Natural killer cell (primary cell): ENCODE data around the gene UBE2N. TPM values are rescaled to one million over a fixed set of nuclear protein-coding genes. Genes with fewer than 3 reads are reported as not detected.

ENCODE experiments used
- ATAC-seq, 3 donors: fragments of 150-1000 bp in 2 of 3; fragments of 200-7000 bp in 1 of 3; cut with Tn5 transposase; 1 replicate in 1 of 3; 2 replicates in 2 of 3; pipeline ENCODE4 v1.10.0; 2021; ENCODE audit warnings: mild to moderate bottlenecking in 2 of 3, moderate library complexity in 2 of 3
- DNase-seq, 2 donors: peaks; one replicate each; pipeline versions ENCODE4 v3.0.0 to v3.0.0-alpha.2; 2013 to 2021; ENCODE audit warnings: mixed read lengths in 1 of 2
- H3K27ac ChIP-seq: one replicate; pipeline ENCODE4 v1.5.1; 2013; ENCODE audit warnings: mild to moderate bottlenecking, low read length
- H3K27me3 ChIP-seq: one replicate; pipeline ENCODE4 v1.6.1; 2013; ENCODE audit warnings: low read length; ENCODE audit not compliant: control insufficient read depth, insufficient read depth
- H3K36me3 ChIP-seq: one replicate; pipeline ENCODE4 v1.6.1; 2013; ENCODE audit warnings: low read length; ENCODE audit not compliant: control insufficient read depth, insufficient read depth
- H3K4me1 ChIP-seq: one replicate; pipeline ENCODE4 v1.6.1; 2013; ENCODE audit warnings: low read length; ENCODE audit not compliant: control insufficient read depth, insufficient read depth
- H3K4me3 ChIP-seq: one replicate; pipeline ENCODE4 v1.5.1; 2013; ENCODE audit warnings: low read length
- H3K9me3 ChIP-seq: one replicate; pipeline ENCODE4 v1.6.1; 2013; ENCODE audit warnings: low read length; ENCODE audit not compliant: control insufficient read depth, insufficient read depth
- H3K27ac Mint-ChIP-seq, 2 donors: one replicate each; pipeline ENCODE4 v1.8.0; 2022; ENCODE audit warnings: mild to moderate bottlenecking in 2 of 2, mixed read lengths in 2 of 2, moderate library complexity in 1 of 2
- H3K27me3 Mint-ChIP-seq, 2 donors: one replicate each; pipeline ENCODE4 v1.8.0; 2022; ENCODE audit warnings: low read depth in 2 of 2, mixed read lengths in 2 of 2
- H3K36me3 Mint-ChIP-seq: one replicate; pipeline ENCODE4 v1.8.0; 2022; ENCODE audit warnings: mixed read lengths
- H3K4me1 Mint-ChIP-seq, 2 donors: one replicate each; pipeline ENCODE4 v1.8.0; 2022; ENCODE audit warnings: mixed read lengths in 2 of 2
- H3K4me3 Mint-ChIP-seq: one replicate; pipeline ENCODE4 v1.8.0; 2022; ENCODE audit warnings: mild to moderate bottlenecking, moderate library complexity, mixed read lengths
- H3K9me3 Mint-ChIP-seq, 2 donors: one replicate each; pipeline ENCODE4 v1.8.0; 2022; ENCODE audit warnings: mixed read lengths in 2 of 2
- WGBS: methylation state at CpG from one replicate; pipeline ENCODE4 v1.1.7; 2013; ENCODE audit warnings: missing lambda C conversion rate; ENCODE audit not compliant: insufficient coverage; 5-methylcytosine and 5-hydroxymethylcytosine counted together
- intact Hi-C: fragments of 100-400 bp; cut with micrococcal nuclease; formaldehyde crosslinking; loops from one replicate; pipeline ENCODE4 v1.14.2; 2022
- total RNA-seq, 4 donors: library from RNA; stranded (reverse); fragments of 120-200 nt in 1 of 4; gene quantifications; one replicate each; pipeline versions ENCODE4 v1.2.3 to v1.2.4, GENCODE V29; 2013 to 2022
- TF ChIP-seq, protein P1 (sequence below): fragments of 200-600 bp; IDR thresholded peaks from one replicate; pipeline ENCODE4 v1.8.0; 2022; ENCODE audit warnings: antibody characterized with exemption

The UBE2N gene
- total RNA-seq, 3 donors from 2014 or later (not counting 1 experiment from before 2014, with no cell fraction given), result 72.3 to 79.7 (median 72.9) TPM

GRCh38 chr12:93456077-93456476, 14.3 kb upstream of the UBE2N start:
- Mint-ChIP-seq H3K36me3 (no peaks in the 10 kb centered on the region), H3K9me3 (no peaks in the 10 kb centered on the region), H3K27ac (no peak overlapping the region), H3K4me3 (no peak overlapping the region), H3K27me3 (peaks cover 9 to 12% of the 10 kb centered on the region in 2 donors), H3K4me1 (no peaks in the 10 kb centered on the region)
- Histone ChIP-seq H3K27ac (no peak overlapping the region), H3K4me1 (no peaks in the 10 kb centered on the region), H3K4me3 (no peak overlapping the region), H3K27me3 (no peaks in the 10 kb centered on the region), H3K36me3 (no peaks in the 10 kb centered on the region), H3K9me3 (no peaks in the 10 kb centered on the region)
- TF ChIP-seq, protein P1, sequence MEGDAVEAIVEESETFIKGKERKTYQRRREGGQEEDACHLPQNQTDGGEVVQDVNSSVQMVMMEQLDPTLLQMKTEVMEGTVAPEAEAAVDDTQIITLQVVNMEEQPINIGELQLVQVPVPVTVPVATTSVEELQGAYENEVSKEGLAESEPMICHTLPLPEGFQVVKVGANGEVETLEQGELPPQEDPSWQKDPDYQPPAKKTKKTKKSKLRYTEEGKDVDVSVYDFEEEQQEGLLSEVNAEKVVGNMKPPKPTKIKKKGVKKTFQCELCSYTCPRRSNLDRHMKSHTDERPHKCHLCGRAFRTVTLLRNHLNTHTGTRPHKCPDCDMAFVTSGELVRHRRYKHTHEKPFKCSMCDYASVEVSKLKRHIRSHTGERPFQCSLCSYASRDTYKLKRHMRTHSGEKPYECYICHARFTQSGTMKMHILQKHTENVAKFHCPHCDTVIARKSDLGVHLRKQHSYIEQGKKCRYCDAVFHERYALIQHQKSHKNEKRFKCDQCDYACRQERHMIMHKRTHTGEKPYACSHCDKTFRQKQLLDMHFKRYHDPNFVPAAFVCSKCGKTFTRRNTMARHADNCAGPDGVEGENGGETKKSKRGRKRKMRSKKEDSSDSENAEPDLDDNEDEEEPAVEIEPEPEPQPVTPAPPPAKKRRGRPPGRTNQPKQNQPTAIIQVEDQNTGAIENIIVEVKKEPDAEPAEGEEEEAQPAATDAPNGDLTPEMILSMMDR, result no peak
- no peak for ATAC-seq
- DNase-seq, result no peak
- intact Hi-C loops, result no loop called here
- WGBS, result 89% methylated on average over 2 of the region's 2 CpGs

- no peak for ATAC-seq
Measured at GRCh38 chr12:93453633-93454032, 11.9 kb upstream of the UBE2N start.

GRCh38 chr12:93451423-93452158, 9.8 kb upstream of the UBE2N start:
- intact Hi-C loops, result no loop called here
- no peak for ATAC-seq
- no peak for DNase-seq
- no peak overlapping the region for H3K27ac Mint-ChIP-seq
- no peaks in the 10 kb centered on the region for H3K36me3 Mint-ChIP-seq
- H3K4me1 Mint-ChIP-seq, result no peaks in the 10 kb centered on the region
- 51% methylated on average over 3 of the region's 3 CpGs for WGBS
- Histone ChIP-seq H3K9me3 (no peaks in the 10 kb centered on the region), H3K4me1 (no peaks in the 10 kb centered on the region), H3K27ac (no peak overlapping the region), H3K36me3 (no peaks in the 10 kb centered on the region), H3K27me3 (no peaks in the 10 kb centered on the region), H3K4me3 (no peak overlapping the region)
- TF ChIP-seq, protein P1, result no peak
- H3K27me3 Mint-ChIP-seq, result peaks cover 15% of the 10 kb centered on the region in 2 donors
- no peak overlapping the region for H3K4me3 Mint-ChIP-seq
- H3K9me3 Mint-ChIP-seq, result no peaks in the 10 kb centered on the region

More at GRCh38 chr12:93453633-93454032, 11.9 kb upstream of the UBE2N start:
- 95% methylated on average over 5 of the region's 5 CpGs for WGBS
- Mint-ChIP-seq H3K9me3 (no peaks in the 10 kb centered on the region), H3K27ac (no peak overlapping the region), H3K4me1 (no peaks in the 10 kb centered on the region), H3K27me3 (peaks cover 17 to 18% of the 10 kb centered on the region in 2 donors), H3K36me3 (no peaks in the 10 kb centered on the region), H3K4me3 (no peak overlapping the region)
- no peak for DNase-seq
- Histone ChIP-seq H3K4me3 (no peak overlapping the region), H3K27me3 (no peaks in the 10 kb centered on the region), H3K9me3 (no peaks in the 10 kb centered on the region), H3K4me1 (no peaks in the 10 kb centered on the region), H3K27ac (no peak overlapping the region), H3K36me3 (no peaks in the 10 kb centered on the region)
- intact Hi-C loops, result no loop called here
- TF ChIP-seq, protein P1, result no peak

GRCh38 chr12:93449277-93449676, 7.5 kb upstream of the UBE2N start:
- DNase-seq, result no peak
- Histone ChIP-seq H3K4me3 (no peak overlapping the region), H3K9me3 (no peaks in the 10 kb centered on the region), H3K4me1 (no peaks in the 10 kb centered on the region), H3K27me3 (no peaks in the 10 kb centered on the region), H3K27ac (no peak overlapping the region), H3K36me3 (no peaks in the 10 kb centered on the region)
- Mint-ChIP-seq H3K9me3 (no peaks in the 10 kb centered on the region), H3K27ac (no peak overlapping the region), H3K4me1 (no peaks in the 10 kb centered on the region), H3K4me3 (no peak overlapping the region), H3K36me3 (no peaks in the 10 kb centered on the region), H3K27me3 (peaks cover 7 to 12% of the 10 kb centered on the region in 2 donors)
- ATAC-seq, result no peak
- TF ChIP-seq, protein P1, result no peak
- intact Hi-C loops, result no loop called here
- 76% methylated on average over 1 of the region's 1 CpG for WGBS
